K562 (cell line): ENCODE results near the gene MTSS2. TPM values are rescaled to one million over a fixed set of nuclear protein-coding genes. Genes with fewer than 3 reads are reported as not detected.

Experiments used
- ATAC-seq: fragments of 200-7000 bp; cut with Tn5 transposase; 3 replicates; pipeline ENCODE4 v1.9.1; 2020; ENCODE audit warnings: moderate library complexity
- BruUV-seq: library from RNA; stranded (reverse); fragments of 400-500 nt; replicated peaks from 2 replicates; lab custom pipeline; 2021; lab: Mats Ljungman, UMichigan
- CTCF ChIA-PET: fragments of 300-600 bp; formaldehyde crosslinking; extraction: SDS; loops from one replicate; lab custom pipeline; 2021; ENCODE audit warnings: low intra/inter-chr PET ratio; lab: Yijun Ruan, JAX
- POLR2A ChIA-PET: fragments of 300-600, 350-650 bp; sonication (Branson Sonifier 250); formaldehyde crosslinking; extraction: SDS; loops from one replicate; lab custom pipeline; 2021; ENCODE audit warnings: antibody characterized with exemption, inconsistent platforms; lab: Yijun Ruan, JAX
- DNase-seq, 4 experiments: peaks; one replicate each; pipeline versions ENCODE4 v3.0.0 to v3.0.0-alpha.2; 2011 to 2018; ENCODE audit warnings: low spot score in 3 of 4, mixed read lengths in 3 of 4; ENCODE audit errors: extremely low read depth in 1 of 4
- FAIRE-seq: peaks from 2 replicates; lab custom pipeline; 2011; peaks lifted over from hg19 to GRCh38; lab: Jason Lieb, UNC
- H2AFZ ChIP-seq: 2 replicates; pipeline ENCODE4 v1.6.0; 2011; ENCODE audit warnings: low read depth, low read length, control low read depth, inconsistent platforms
- H3K27ac ChIP-seq: fragments of 200-600 bp; 3 replicates; pipeline ENCODE4 v1.8.0; 2011; ENCODE audit warnings: low read depth, mild to moderate bottlenecking, control low read depth, inconsistent platforms, low read length, moderate library complexity, mixed read lengths; ENCODE audit errors: extremely low read depth
- H3K27me3 ChIP-seq, 2 experiments: fragments of 300-600 bp in 1 of 2; 2 replicates in 1 of 2; 3 replicates in 1 of 2; pipeline versions ENCODE4 v1.6.0 to v1.8.0; 2011; ENCODE audit warnings: inconsistent platforms in 2 of 2, low read length in 2 of 2, mild to moderate bottlenecking in 1 of 2, mixed read lengths in 1 of 2, moderate library complexity in 1 of 2; ENCODE audit not compliant: control insufficient read depth in 2 of 2, insufficient read depth in 2 of 2
- H3K36me3 ChIP-seq: fragments of 300-600 bp; 3 replicates; pipeline ENCODE4 v1.8.0; 2011; ENCODE audit warnings: mild to moderate bottlenecking, low read length, inconsistent platforms; ENCODE audit not compliant: control insufficient read depth, insufficient read depth
- H3K4me1 ChIP-seq, 2 experiments: fragments of 200-600 bp in 1 of 2; replicated peaks in 1 of 2; 2 replicates in 1 of 2; 3 replicates in 1 of 2; pipeline versions ENCODE4 v1.5.1 to v1.8.0; 2011; ENCODE audit warnings: inconsistent platforms in 2 of 2, low read length in 2 of 2, mild to moderate bottlenecking in 1 of 2, mixed read lengths in 1 of 2, moderate library complexity in 1 of 2; ENCODE audit not compliant: control insufficient read depth in 2 of 2, insufficient read depth in 2 of 2
- H3K4me2 ChIP-seq: 2 replicates; pipeline ENCODE4 v1.6.1; 2011; ENCODE audit warnings: low read length, control low read depth, inconsistent platforms, mixed read lengths; ENCODE audit not compliant: insufficient read depth
- H3K4me3 ChIP-seq: fragments of 200-600 bp; sonication (generic), shearing (Covaris generic); 2 replicates; pipeline ENCODE4 v1.5.1; 2016; ENCODE audit warnings: control low read depth, inconsistent platforms
- H3K79me2 ChIP-seq: fragments of 200-600 bp; 3 replicates; pipeline ENCODE4 v1.8.0; 2011; ENCODE audit warnings: low read length, inconsistent platforms; ENCODE audit not compliant: control insufficient read depth, insufficient read depth
- H3K9ac ChIP-seq, 2 experiments: 2 replicates each; pipeline versions ENCODE4 v1.6.0 to v1.6.1; 2011; ENCODE audit warnings: low read depth in 2 of 2, low read length in 2 of 2, control low read depth in 1 of 2, inconsistent platforms in 1 of 2, mild to moderate bottlenecking in 1 of 2, mixed read lengths in 1 of 2; ENCODE audit not compliant: insufficient read depth in 1 of 2
- H3K9me1 ChIP-seq: one replicate; pipeline ENCODE4 v1.6.0; 2011; ENCODE audit warnings: inconsistent platforms, mild to moderate bottlenecking, low read length, moderate library complexity; ENCODE audit not compliant: control insufficient read depth, insufficient read depth
- H3K9me3 ChIP-seq: replicated peaks from 2 replicates; pipeline ENCODE4 v1.5.1; 2011; ENCODE audit warnings: low read depth, low read length, inconsistent platforms; ENCODE audit not compliant: control insufficient read depth, insufficient read depth
- H4K20me1 ChIP-seq: replicated peaks from 2 replicates; pipeline ENCODE4 v1.6.1; 2011; ENCODE audit warnings: low read length, inconsistent platforms, mixed read lengths; ENCODE audit not compliant: control insufficient read depth, insufficient read depth
- EWSR1 ChIP-seq: fragments of 450-650 bp; IDR thresholded peaks from 2 replicates; pipeline ENCODE4 v1.6.1; 2018; ENCODE audit warnings: borderline replicate concordance, mild to moderate bottlenecking, low read depth, moderate library complexity; ENCODE audit not compliant: partially characterized antibody
- MTF1 ChIP-seq: fragments of 250-450 bp; sonication (Bioruptor Pico); IDR thresholded peaks from 2 replicates; pipeline ENCODE4 v1.9.0; 2021; ENCODE audit warnings: moderate library complexity, mild to moderate bottlenecking, inconsistent platforms, borderline replicate concordance
- ZBTB17 ChIP-seq: fragments of 450-650 bp; formaldehyde crosslinking; IDR thresholded peaks from 2 replicates; pipeline ENCODE4 v1.4.0; 2020; ENCODE audit warnings: mild to moderate bottlenecking
- ZNF146 ChIP-seq: IDR thresholded peaks from one replicate; pipeline ENCODE4 v1.6.1; 2018; ENCODE audit warnings: missing compliant biosample characterization; ENCODE audit not compliant: unreplicated experiment
- ZNF239 ChIP-seq: fragments of 250-450 bp; sonication (Bioruptor Pico); IDR thresholded peaks from 2 replicates; pipeline ENCODE4 v1.4.0; 2020; ENCODE audit warnings: mild to moderate bottlenecking
- WGBS: fragments of 100-300 bp; shearing (Covaris generic); methylation state at CpG from one replicate; pipeline ENCODE4 v1.1.6; 2016; ENCODE audit warnings: low coverage, mixed read lengths; ENCODE audit not compliant: insufficient coverage; ENCODE audit errors: missing lambda C conversion rate; 5-methylcytosine and 5-hydroxymethylcytosine counted together
- in situ Hi-C: fragments of 300-500 bp; cut with MboI; formaldehyde crosslinking; loops from 4 replicates; pipeline ENCODE4 v1.15.0; 2018; ENCODE audit warnings: inconsistent platforms, mixed read lengths
- intact Hi-C: fragments of 100-400 bp; cut with micrococcal nuclease; formaldehyde crosslinking; loops from 2 replicates; pipeline ENCODE4 v1.14.2; 2022
- polyA plus RNA-seq, 8 experiments: library from polyadenylated mRNA; depleted of rRNA in 4 of 8; stranded (reverse) in 5 of 8; unstranded in 3 of 8; fragments of >200 nt; fragmentation: Nextera tagmentation in 2 of 8; fragmentation: Illumina TruSeq in 1 of 8; extraction: Ambion mirVana in 2 of 8; extraction: Trizol in 1 of 8; gene quantifications; 2 replicates each; pipeline versions ENCODE4 v1.2.1 to v1.2.3, GENCODE V29; 2011 to 2014; ENCODE audit warnings: inconsistent platforms in 1 of 8, missing spikeins in 1 of 8
- total RNA-seq, 7 experiments: library from RNA; depleted of rRNA in 6 of 7; stranded (reverse); fragments of >200 nt in 6 of 7; fragmentation: Illumina TruSeq in 2 of 7; extraction: Trizol in 2 of 7; gene quantifications; 2 replicates each; pipeline versions ENCODE4 v1.2.1 to v1.2.3, GENCODE V29; 2011 to 2021; ENCODE audit warnings: low replicate concordance in 1 of 7
- TF ChIP-seq, protein P1 (sequence below): fragments of 450-650 bp; IDR thresholded peaks from 2 replicates; pipeline ENCODE4 v1.6.1; 2016; ENCODE audit warnings: mild to moderate bottlenecking
- TF ChIP-seq, protein P2 (sequence below): sonication (generic); formaldehyde crosslinking; IDR thresholded peaks from 2 replicates; pipeline ENCODE4 v1.5.0; 2020; ENCODE audit warnings: missing genetic modification reagents

MTSS2 gene
- total and polyA plus RNA-seq, 9 of the 15 experiments (the other 6 are each of a cell fraction or from before 2014, with no cell fraction given) = 0.11 to 60.3 (median 16.9) TPM

DNA sequence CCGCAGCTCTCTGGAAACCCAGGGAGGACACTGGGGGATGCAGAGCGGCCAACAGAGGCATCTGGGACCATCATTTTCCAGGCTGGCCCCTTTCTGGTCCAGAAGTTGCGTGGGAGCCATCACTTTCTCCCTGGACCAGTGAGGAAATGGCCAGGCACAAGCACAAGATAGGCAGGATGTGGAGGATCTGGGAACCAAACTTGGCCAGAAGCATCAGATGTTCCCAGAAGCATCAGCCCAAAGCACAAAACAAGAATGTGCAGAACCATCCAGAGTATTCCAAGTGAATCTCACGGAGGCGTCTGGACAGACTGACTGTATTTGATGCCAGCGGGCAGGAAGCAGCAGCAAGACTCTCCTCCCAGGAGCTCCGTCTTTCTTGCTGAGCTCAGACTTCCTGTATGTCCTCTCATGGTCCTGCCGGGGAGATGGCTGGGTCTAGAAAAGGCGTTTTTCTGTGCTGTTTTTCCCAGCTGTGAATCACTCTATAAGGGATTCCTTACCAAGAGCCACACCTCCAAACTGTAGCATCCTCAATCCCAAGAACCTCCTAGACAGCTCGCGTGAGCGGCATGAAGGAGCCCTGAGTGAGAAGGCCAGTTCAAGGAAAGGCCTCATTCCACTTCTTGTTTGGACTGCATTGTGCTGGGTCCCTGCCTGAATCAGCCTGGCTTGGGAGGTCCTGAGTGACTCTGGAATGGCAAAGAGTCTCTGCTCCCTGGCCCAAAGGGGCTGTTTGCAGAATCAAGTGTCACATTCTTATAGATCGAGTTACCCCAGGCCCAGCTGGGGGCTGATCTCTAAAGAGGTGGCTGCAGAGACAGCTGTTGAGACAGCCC, 49.5 kb upstream of the MTSS2 start:
- H3K9ac ChIP-seq = no peak overlapping the region
- in situ Hi-C loops (no loop called here), intact Hi-C loops (loop anchor here (5.0 kb wide), 1 partner anchor 48 kb away; the partner anchor contains the start of gene MTSS2)
- FAIRE-seq (no peak), ATAC-seq (no peak), DNase-seq (no peak)
- POLR2A ChIA-PET = interaction anchor here (1.2 kb wide), 1 partner anchor 28 kb away, joined by 3 read pairs; no protein-coding TSS in a partner anchor
- H3K27me3 ChIP-seq = no peaks in the 10 kb centered on the region
- H4K20me1 ChIP-seq = no peaks in the 10 kb centered on the region
- peaks cover 16% of the 10 kb centered on the region; the same call in 1 of the 3 replicates for H3K36me3 ChIP-seq
- H3K4me1 ChIP-seq = peaks cover 0 to 23% of the 10 kb centered on the region in 2 experiments; a peak in 2 of 5 replicates
- BruUV-seq = no TSS peak
- no peak overlapping the region for H2AFZ ChIP-seq
- H3K9me1 ChIP-seq = no peaks in the 10 kb centered on the region
- H3K27ac ChIP-seq = no peak overlapping the region
- no peak overlapping the region for H3K4me2 ChIP-seq
- H3K4me3 ChIP-seq = no peak overlapping the region
- no peaks in the 10 kb centered on the region for H3K9me3 ChIP-seq
- 84% methylated on average over 13 of the region's 13 CpGs for WGBS
- CTCF ChIA-PET = no interaction called here
- no peak for TF ChIP-seq ZNF146 (CRISPR knock-in tag)
- TF ChIP-seq, protein P1, sequence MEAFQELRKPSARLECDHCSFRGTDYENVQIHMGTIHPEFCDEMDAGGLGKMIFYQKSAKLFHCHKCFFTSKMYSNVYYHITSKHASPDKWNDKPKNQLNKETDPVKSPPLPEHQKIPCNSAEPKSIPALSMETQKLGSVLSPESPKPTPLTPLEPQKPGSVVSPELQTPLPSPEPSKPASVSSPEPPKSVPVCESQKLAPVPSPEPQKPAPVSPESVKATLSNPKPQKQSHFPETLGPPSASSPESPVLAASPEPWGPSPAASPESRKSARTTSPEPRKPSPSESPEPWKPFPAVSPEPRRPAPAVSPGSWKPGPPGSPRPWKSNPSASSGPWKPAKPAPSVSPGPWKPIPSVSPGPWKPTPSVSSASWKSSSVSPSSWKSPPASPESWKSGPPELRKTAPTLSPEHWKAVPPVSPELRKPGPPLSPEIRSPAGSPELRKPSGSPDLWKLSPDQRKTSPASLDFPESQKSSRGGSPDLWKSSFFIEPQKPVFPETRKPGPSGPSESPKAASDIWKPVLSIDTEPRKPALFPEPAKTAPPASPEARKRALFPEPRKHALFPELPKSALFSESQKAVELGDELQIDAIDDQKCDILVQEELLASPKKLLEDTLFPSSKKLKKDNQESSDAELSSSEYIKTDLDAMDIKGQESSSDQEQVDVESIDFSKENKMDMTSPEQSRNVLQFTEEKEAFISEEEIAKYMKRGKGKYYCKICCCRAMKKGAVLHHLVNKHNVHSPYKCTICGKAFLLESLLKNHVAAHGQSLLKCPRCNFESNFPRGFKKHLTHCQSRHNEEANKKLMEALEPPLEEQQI = no peak
- no peak for TF ChIP-seq ZBTB17 (CRISPR knock-in tag)
- no peak for TF ChIP-seq EWSR1
- TF ChIP-seq ZNF239 (CRISPR knock-in tag) = no peak
- no peak for TF ChIP-seq MTF1 (CRISPR knock-in tag)
- TF ChIP-seq, protein P2, sequence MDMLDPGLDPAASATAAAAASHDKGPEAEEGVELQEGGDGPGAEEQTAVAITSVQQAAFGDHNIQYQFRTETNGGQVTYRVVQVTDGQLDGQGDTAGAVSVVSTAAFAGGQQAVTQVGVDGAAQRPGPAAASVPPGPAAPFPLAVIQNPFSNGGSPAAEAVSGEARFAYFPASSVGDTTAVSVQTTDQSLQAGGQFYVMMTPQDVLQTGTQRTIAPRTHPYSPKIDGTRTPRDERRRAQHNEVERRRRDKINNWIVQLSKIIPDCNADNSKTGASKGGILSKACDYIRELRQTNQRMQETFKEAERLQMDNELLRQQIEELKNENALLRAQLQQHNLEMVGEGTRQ = no peak
- H3K79me2 ChIP-seq = no peaks in the 10 kb centered on the region
